T-cell (primary cell): ENCODE results near the gene DNAJB12. TPM values are rescaled to one million over a fixed set of nuclear protein-coding genes. Genes with fewer than 3 reads are reported as not detected.

Source experiments
- ATAC-seq, 4 experiments: fragments of 200-7000 bp in 3 of 4; fragments of 150-1000 bp in 1 of 4; cut with Tn5 transposase; replicated peaks in 1 of 4; 1 replicate in 3 of 4; 2 replicates in 1 of 4; pipeline ENCODE4 v1.10.0; 2021; ENCODE audit warnings: moderate library complexity in 3 of 4, mild to moderate bottlenecking in 2 of 4, moderate number of reproducible peaks in 1 of 4
- CTCF ChIA-PET, 2 donors: fragments of 300-600 bp; sonication (Branson Sonifier 250); formaldehyde crosslinking; loops; one replicate each; lab custom pipeline; 2022; ENCODE audit warnings: antibody characterized with exemption in 2 of 2; lab: Charles Lee
- POLR2A ChIA-PET, 2 donors: fragments of 300-600 bp; sonication (Branson Sonifier 250); formaldehyde crosslinking; loops; one replicate each; lab custom pipeline; 2022; ENCODE audit warnings: antibody characterized with exemption in 2 of 2; lab: Charles Lee
- DNase-seq, 35 experiments: peaks; one replicate each; pipeline versions ENCODE4 v3.0.0 to v3.0.0-alpha.2; 2013 to 2023
- H3K27ac ChIP-seq: one replicate; pipeline ENCODE4 v1.5.1; 2013; ENCODE audit warnings: low read length
- H3K27me3 ChIP-seq, 2 experiments: replicated peaks in 1 of 2; 1 replicate in 1 of 2; 2 replicates in 1 of 2; pipeline versions ENCODE4 v1.6.1 to v1.7.0; 2013; ENCODE audit warnings: low read length in 1 of 2, mixed read lengths in 1 of 2; ENCODE audit not compliant: control insufficient read depth in 2 of 2, insufficient read depth in 2 of 2; ENCODE audit errors: extremely low read depth in 1 of 2
- H3K36me3 ChIP-seq, 2 donors: 1 replicate in 1 of 2; 2 replicates in 1 of 2; pipeline versions ENCODE4 v1.6.1 to v1.7.0; 2013; ENCODE audit warnings: low read length in 1 of 2; ENCODE audit not compliant: control insufficient read depth in 2 of 2, insufficient read depth in 1 of 2; ENCODE audit errors: extremely low read depth in 1 of 2
- H3K4me1 ChIP-seq, 2 experiments: 1 replicate in 1 of 2; 2 replicates in 1 of 2; pipeline versions ENCODE4 v1.6.1 to v1.7.0; 2013; ENCODE audit warnings: low read length in 2 of 2, mixed read lengths in 1 of 2; ENCODE audit not compliant: insufficient read depth in 2 of 2, control insufficient read depth in 1 of 2; ENCODE audit errors: extremely low read depth in 1 of 2
- H3K4me3 ChIP-seq, 2 donors: 1 replicate in 1 of 2; 2 replicates in 1 of 2; pipeline versions ENCODE4 v1.5.1 to v1.7.0; 2013; ENCODE audit warnings: mild to moderate bottlenecking in 2 of 2, low read length in 1 of 2, moderate library complexity in 1 of 2; ENCODE audit not compliant: control insufficient read depth in 1 of 2; ENCODE audit errors: extremely low read depth in 1 of 2
- H3K9me3 ChIP-seq: 2 replicates; pipeline ENCODE4 v1.7.0; 2013
- H3K27ac Mint-ChIP-seq, 2 donors: one replicate each; pipeline ENCODE4 v1.8.0; 2020 to 2021; ENCODE audit warnings: mild to moderate bottlenecking in 2 of 2, mixed read lengths in 2 of 2
- H3K27me3 Mint-ChIP-seq, 2 donors: one replicate each; pipeline ENCODE4 v1.8.0; 2021 to 2022; ENCODE audit warnings: mixed read lengths in 2 of 2
- H3K36me3 Mint-ChIP-seq: one replicate; pipeline ENCODE4 v1.8.0; 2021; ENCODE audit warnings: mixed read lengths
- H3K4me1 Mint-ChIP-seq, 3 donors: one replicate each; pipeline ENCODE4 v1.8.0; 2020 to 2022; ENCODE audit warnings: mixed read lengths in 3 of 3, mild to moderate bottlenecking in 1 of 3
- H3K4me3 Mint-ChIP-seq, 3 donors: one replicate each; pipeline ENCODE4 v1.8.0; 2020 to 2022; ENCODE audit warnings: mild to moderate bottlenecking in 3 of 3, mixed read lengths in 3 of 3, moderate library complexity in 3 of 3
- H3K9me3 Mint-ChIP-seq, 3 donors: one replicate each; pipeline ENCODE4 v1.8.0; 2020 to 2022; ENCODE audit warnings: mixed read lengths in 3 of 3
- WGBS: methylation state at CpG from one replicate; pipeline ENCODE4 v1.1.5; 2013; ENCODE audit warnings: missing lambda C conversion rate; ENCODE audit not compliant: insufficient coverage; 5-methylcytosine and 5-hydroxymethylcytosine counted together
- total RNA-seq, 35 experiments: library from RNA in 6 of 35; stranded (reverse) in 6 of 35; fragments of 120-200 nt in 1 of 35; gene quantifications; one replicate each; pipeline versions ENCODE4 v1.2.1 to v1.2.4 and lab custom pipeline; 2013 to 2026

DNAJB12 gene
- total RNA-seq, 5 donors from 2014 or later (not counting 1 experiment from before 2014, with no cell fraction given): 27.1 to 41.4 (median 31.2) TPM

GRCh38 chr10:72285972-72286521 lies 68.7 kb downstream of the DNAJB12 start:
- H3K4me3 ChIP-seq: no peak overlapping the region
- Mint-ChIP-seq H3K4me1 (peaks cover 34 to 42% (median 41%) of the 10 kb centered on the region in 3 donors), H3K4me3 (peak overlapping the region in 1 of 3 donors; percentile 40), H3K36me3 (no peaks in the 10 kb centered on the region), H3K27ac (peak overlapping the region; percentile 72 to 74), H3K9me3 (no peaks in the 10 kb centered on the region), H3K27me3 (no peaks in the 10 kb centered on the region)
- ChIA-PET CTCF (no interaction called here), POLR2A (interaction anchor here in 1 of 2 donors (1.0 kb wide), 1 partner anchor 11 kb away, joined by 5 read pairs; no protein-coding TSS in a partner anchor)
- ATAC-seq (no peak), DNase-seq (no peak)
- H3K4me1 ChIP-seq: peaks cover 10 to 33% of the 10 kb centered on the region in 2 experiments
- H3K27me3 ChIP-seq: no peaks in the 10 kb centered on the region
- H3K27ac ChIP-seq: peak overlapping the region; percentile 25
- 85% methylated on average over 6 of the region's 14 CpGs for whole genome bisulfite sequencing
- H3K9me3 ChIP-seq: no peaks in the 10 kb centered on the region
- H3K36me3 ChIP-seq: peaks cover 0 to 4% of the 10 kb centered on the region in 2 donors

DNA sequence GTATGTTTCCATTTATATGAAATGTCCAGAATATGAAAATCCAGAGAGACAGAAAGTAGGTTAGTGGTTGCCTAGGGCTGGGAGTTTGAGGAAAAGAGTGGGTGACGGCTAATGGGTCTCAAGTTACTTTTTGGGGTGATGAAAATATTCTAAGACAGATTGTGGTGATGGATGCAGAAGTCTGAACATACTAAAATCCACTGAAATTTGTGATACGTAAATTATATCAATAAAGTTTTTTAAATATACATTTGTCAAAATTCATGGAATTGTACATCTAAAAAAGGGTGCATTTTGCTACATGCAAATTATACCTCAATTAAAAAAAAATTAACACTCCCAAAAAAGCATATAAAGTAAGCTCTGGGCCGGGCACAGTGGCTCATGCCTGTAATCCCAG lies 71.6 kb downstream of the DNAJB12 start:
- ChIA-PET POLR2A (interaction anchor here in 1 of 2 donors (0.6 to 0.7 kb wide), 2 partner anchors 11 to 22 kb away, joined by 3 read pairs; no protein-coding TSS in a partner anchor), CTCF (interaction anchor here in 1 of 2 donors (2.0 kb wide), 1 partner anchor 14 kb away, joined by 11 read pairs; no protein-coding TSS in a partner anchor)
- H3K36me3 ChIP-seq: peaks cover 0 to 4% of the 10 kb centered on the region in 2 donors
- no peak overlapping the region for H3K4me3 ChIP-seq
- no peaks in the 10 kb centered on the region for H3K36me3 Mint-ChIP-seq
- H3K27me3 Mint-ChIP-seq: no peaks in the 10 kb centered on the region
- H3K27me3 ChIP-seq: no peaks in the 10 kb centered on the region
- H3K4me1 Mint-ChIP-seq: peaks cover 37 to 47% (median 45%) of the 10 kb centered on the region in 3 donors
- no peak overlapping the region for H3K27ac ChIP-seq
- DNase-seq (no peak), ATAC-seq (no peak)
- no peaks in the 10 kb centered on the region for H3K9me3 Mint-ChIP-seq
- no peaks in the 10 kb centered on the region for H3K9me3 ChIP-seq
- H3K4me3 Mint-ChIP-seq: no peak overlapping the region
- WGBS: 100% methylated on average over 1 of the region's 3 CpGs
- H3K27ac Mint-ChIP-seq: peak overlapping the region; percentile 53 to 62
- peaks cover 9 to 28% of the 10 kb centered on the region in 2 experiments for H3K4me1 ChIP-seq

Other genes starting within 250 kb of the DNAJB12 start
- gene ANAPC16, start 138.9 kb downstream of the DNAJB12 start, total RNA-seq: 100 to 1,000 TPM in 3 of 5 donors, 10 to 100 TPM in 2; 97.9 to 119 (median 106) TPM
- 10 to 100 TPM; 15.7 to 24.1 (median 21.7) TPM for gene ASCC1, start 138.6 kb downstream of the DNAJB12 start, total RNA-seq
- gene DDIT4, start 81.0 kb downstream of the DNAJB12 start, total RNA-seq: 100 to 1,000 TPM in 2 of 5 donors, 10 to 100 TPM in 3; 39.9 to 326 (median 52.1) TPM